ENCODE data around the gene TMC7. TPM values are rescaled to one million over a fixed set of nuclear protein-coding genes. Genes with fewer than 3 reads are reported as not detected.

Gene TMC7
- total RNA-seq (1 to 10 TPM in 8 of 10 donors, under 1 TPM in 2; 0.76 to 1.7 (median 1.2) TPM), polyA plus RNA-seq (1 to 10 TPM in 1 of 2 donors, under 1 TPM in 1; 0.90 to 1.9 TPM)
- long read RNA-seq, donor 1, partial matches to known transcripts = 0 of 2 reads
- long read RNA-seq, donor 1, other reads (novel, unspliced or antisense) = 1 of 2 reads
- long read RNA-seq, donor 2, partial matches to known transcripts = 1 of 4 reads
- long read RNA-seq, donor 2, other reads (novel, unspliced or antisense) = 1 of 4 reads
- long read RNA-seq, donor 3 = 0 reads

GRCh38 chr16:18983565-18984434 lies at the start of gene TMC7:
TMC7 (plus strand) TSS chr16:18983934; CDS start chr16:18984064, 130 bp downstream.
- Histone ChIP-seq H3K9me3 (no peaks in the 10 kb centered on the region), H3K4me1 (peaks cover 0 to 21% (median 8%) of the 10 kb centered on the region in 9 donors), H3K27ac (peak within 1 kb of the TSS; percentile 17 to 85 (median 70)), H3K4me3 (peak within 1 kb of the TSS; percentile 29 to 80 (median 64)), H3K36me3 (no peaks in the 10 kb centered on the region), H3K27me3 (peaks cover 0 to 28% (median 0%) of the 10 kb centered on the region in 7 donors)
- TF ChIP-seq CTCF (IDR thresholded peaks at IDR 0.05) = peak; percentile 64 to 93 (median 74)
- intact Hi-C loops (cut with DNase I) = loop anchor here in 9 of 10 donors (1.0 to 10.0 kb wide), 6 partner anchors 49 to 391 kb away; partner anchors contain the start of gene COQ7 (in 3 of the 9)
- peak; percentile 95 to 99 (median 98) for ATAC-seq
- peak; percentile 83 to 87 for DNase-seq
- 7 to 8% methylated on average over 53 to 64 of the region's 64 CpGs for WGBS, 2 donors

GRCh38 chr16:18936727-18937340 lies 46.9 kb upstream of the TMC7 start:
- intact Hi-C loops (cut with DNase I) = no loop called here
- TF ChIP-seq CTCF (IDR thresholded peaks at IDR 0.05) = no peak
- no peak overlapping the region for H3K27ac ChIP-seq
- DNase-seq (no peak), ATAC-seq (no peak)
- WGBS, 2 donors = 71 to 88% methylated on average over 7 of the region's 7 CpGs
- peaks cover 0 to 12% (median 3%) of the 10 kb centered on the region in 9 donors for H3K4me1 ChIP-seq
- no peaks in the 10 kb centered on the region for H3K9me3 ChIP-seq
- no peaks in the 10 kb centered on the region for H3K36me3 ChIP-seq
- no peaks in the 10 kb centered on the region for H3K27me3 ChIP-seq
- no peak overlapping the region for H3K4me3 ChIP-seq

- DNase-seq (no peak), ATAC-seq (no peak)
- Histone ChIP-seq H3K27ac (no peak overlapping the region), H3K27me3 (no peaks in the 10 kb centered on the region), H3K36me3 (no peaks in the 10 kb centered on the region), H3K4me3 (no peak overlapping the region), H3K4me1 (peaks cover 0 to 6% (median 0%) of the 10 kb centered on the region in 9 donors), H3K9me3 (no peaks in the 10 kb centered on the region)
- TF ChIP-seq CTCF (IDR thresholded peaks at IDR 0.05) = no peak
- intact Hi-C loops (cut with DNase I) = no loop called here
Observed at GRCh38 chr16:18937390-18937789, 46.3 kb upstream of the TMC7 start.

GRCh38 chr16:18938986-18939385 lies 44.7 kb upstream of the TMC7 start:
- H3K9me3 ChIP-seq = no peaks in the 10 kb centered on the region
- H3K36me3 ChIP-seq = no peaks in the 10 kb centered on the region
- TF ChIP-seq CTCF (IDR thresholded peaks at IDR 0.05) = no peak
- 93 to 98% methylated on average over 9 of the region's 9 CpGs for WGBS, 2 donors
- intact Hi-C loops (cut with DNase I) = no loop called here
- DNase-seq = no peak
- ATAC-seq = no peak
- no peak overlapping the region for H3K4me3 ChIP-seq
- no peaks in the 10 kb centered on the region for H3K27me3 ChIP-seq
- no peaks in the 10 kb centered on the region for H3K4me1 ChIP-seq
- H3K27ac ChIP-seq = no peak overlapping the region
